Activated gamma-delta T cell treated with Interleukin-2 at 50 U/mL for 16 hours (primary cell): Measurements from ENCODE around the gene SNX18.

Experiments used
- DNase-seq: peaks from one replicate; pipeline ENCODE4 v3.0.0-alpha.2; 2020

Gene SNX18

GRCh38 chr5:54586336-54586735, 68.8 kb downstream of the SNX18 start:
- DNase-seq, result no peak

GRCh38 chr5:54589786-54590185, 72.2 kb downstream of the SNX18 start:
- DNase-seq, result no peak

- DNase-seq, result no peak
Measured at GRCh38 chr5:54590824-54591223, 73.3 kb downstream of the SNX18 start.

- DNase-seq, result no peak
Measured at GRCh38 chr5:54593779-54594178, 76.2 kb downstream of the SNX18 start.

- DNase-seq, result no peak
Measured at GRCh38 chr5:54594181-54594580, 76.6 kb downstream of the SNX18 start.

- no peak for DNase-seq
Measured at GRCh38 chr5:54595721-54596120, 78.2 kb downstream of the SNX18 start.
